GM12878 (cell line): ENCODE measurements around the gene INPP5D. TPM values are rescaled to one million over a fixed set of nuclear protein-coding genes. Genes with fewer than 3 reads are reported as not detected.

Experiments
- ATAC-seq: fragments of 200-7000 bp; cut with Tn5 transposase; 3 replicates; pipeline ENCODE4 v1.9.1; 2020; ENCODE audit warnings: mild to moderate bottlenecking, moderate library complexity
- BruUV-seq: library from RNA; stranded (reverse); fragments of 400-500 nt; replicated peaks from 2 replicates; lab custom pipeline; 2021; lab: Mats Ljungman, UMichigan
- CTCF ChIA-PET: fragments of 300-600 bp; sonication (Branson Sonifier 250); formaldehyde crosslinking; extraction: SDS; loops from one replicate; lab custom pipeline; 2021; ENCODE audit warnings: inconsistent platforms; lab: Yijun Ruan, JAX
- POLR2A ChIA-PET: fragments of 350-600 bp; formaldehyde crosslinking; extraction: SDS; loops from one replicate; lab custom pipeline; 2021; ENCODE audit warnings: inconsistent platforms; lab: Charles Lee
- RAD21 ChIA-PET: fragments of 300-600 bp; sonication (Branson Sonifier 250); formaldehyde crosslinking; loops from one replicate; lab custom pipeline; 2023; ENCODE audit warnings: antibody characterized with exemption; ENCODE audit not compliant: unreplicated experiment; lab: Charles Lee
- SMC1A ChIA-PET: fragments of 300-600 bp; sonication (Branson Sonifier 250); formaldehyde crosslinking; loops from one replicate; lab custom pipeline; 2023; ENCODE audit not compliant: unreplicated experiment, uncharacterized antibody; lab: Charles Lee
- DNase-seq: peaks from one replicate; pipeline ENCODE4 v3.0.0-alpha.2; 2011; ENCODE audit warnings: low read depth, low spot score
- FAIRE-seq: peaks from 3 replicates; lab custom pipeline; 2011; peaks lifted over from hg19 to GRCh38; lab: Jason Lieb, UNC
- H2AFZ ChIP-seq: 2 replicates; pipeline ENCODE4 v1.6.0; 2011; ENCODE audit warnings: low read depth, low read length, control low read depth; ENCODE audit not compliant: control insufficient read depth
- H3K27ac ChIP-seq: 2 replicates; pipeline ENCODE4 v1.5.1; 2011; ENCODE audit warnings: control low read depth; ENCODE audit not compliant: control insufficient read depth, insufficient read depth
- H3K27me3 ChIP-seq, 2 experiments: replicated peaks in 1 of 2; 2 replicates each; pipeline versions ENCODE4 v1.6.0 to v1.6.1; 2011; ENCODE audit warnings: low read length in 1 of 2; ENCODE audit not compliant: control insufficient read depth in 2 of 2, insufficient read depth in 2 of 2
- H3K36me3 ChIP-seq, 2 experiments: 2 replicates each; pipeline ENCODE4 v1.5.1; 2011; ENCODE audit warnings: low read length in 1 of 2; ENCODE audit not compliant: control insufficient read depth in 2 of 2, insufficient read depth in 2 of 2
- H3K4me1 ChIP-seq: 2 replicates; pipeline ENCODE4 v1.6.1; 2011; ENCODE audit warnings: mild to moderate bottlenecking, low read length, moderate library complexity, mixed read lengths; ENCODE audit not compliant: control insufficient read depth, insufficient read depth
- H3K4me2 ChIP-seq: 2 replicates; pipeline ENCODE4 v1.6.0; 2011; ENCODE audit warnings: control low read depth; ENCODE audit not compliant: control insufficient read depth, insufficient read depth
- H3K4me3 ChIP-seq: fragments of 200-600 bp; sonication (generic); 2 replicates; pipeline ENCODE4 v1.5.1; 2016
- H3K79me2 ChIP-seq: 2 replicates; pipeline ENCODE4 v1.6.0; 2011; ENCODE audit warnings: low read length; ENCODE audit not compliant: control insufficient read depth, insufficient read depth
- H3K9ac ChIP-seq: 2 replicates; pipeline ENCODE4 v1.8.0; 2011; ENCODE audit warnings: low read length, control low read depth, mixed read lengths; ENCODE audit not compliant: control insufficient read depth, insufficient read depth
- H3K9me3 ChIP-seq: replicated peaks from 3 replicates; pipeline ENCODE4 v1.5.1; 2011; ENCODE audit warnings: mild to moderate bottlenecking, low read length; ENCODE audit not compliant: control insufficient read depth, insufficient read depth
- H4K20me1 ChIP-seq: 2 replicates; pipeline ENCODE4 v1.6.0; 2011; ENCODE audit not compliant: control insufficient read depth, insufficient read depth
- CBX3 ChIP-seq: fragments of 200-600 bp; sonication (generic); IDR thresholded peaks from 2 replicates; pipeline ENCODE4 v1.6.1; 2016; ENCODE audit warnings: low read depth, borderline replicate concordance
- CUX1 ChIP-seq: IDR thresholded peaks from 2 replicates; pipeline ENCODE4 v1.6.1; 2012; ENCODE audit warnings: improper control_type of control experiment, low read depth, low read length; ENCODE audit not compliant: insufficient replicate concordance
- HDGF ChIP-seq: fragments of 450-650 bp; IDR thresholded peaks from 2 replicates; pipeline ENCODE4 v1.6.1; 2016; ENCODE audit warnings: antibody characterized with exemption
- MEF2A ChIP-seq: IDR thresholded peaks from 2 replicates; pipeline ENCODE4 v1.6.1; 2011; ENCODE audit warnings: low read depth, mild to moderate bottlenecking, low read length, moderate library complexity; ENCODE audit not compliant: insufficient read depth
- MLLT1 ChIP-seq: fragments of 450-650 bp; IDR thresholded peaks from 2 replicates; pipeline ENCODE4 v1.6.1; 2016; ENCODE audit warnings: mild to moderate bottlenecking
- PBX3 ChIP-seq: IDR thresholded peaks from 2 replicates; pipeline ENCODE4 v1.6.1; 2011; ENCODE audit warnings: mild to moderate bottlenecking, low read depth, low read length, moderate library complexity; ENCODE audit not compliant: insufficient replicate concordance
- POLR2AphosphoS2 ChIP-seq: IDR thresholded peaks from 2 replicates; pipeline ENCODE4 v1.6.1; 2011; ENCODE audit warnings: low read depth, mild to moderate bottlenecking, low read length, improper control_type of control experiment, moderate library complexity
- POLR2AphosphoS5 ChIP-seq: IDR thresholded peaks from 2 replicates; pipeline ENCODE4 v1.6.1; 2011; ENCODE audit warnings: mild to moderate bottlenecking, low read length, inconsistent platforms
- RBBP5 ChIP-seq: fragments of 200-600 bp; sonication (generic); conservative IDR thresholded peaks from 2 replicates; pipeline ENCODE4 v1.6.1; 2016
- RELB ChIP-seq: fragments of 450-650 bp; IDR thresholded peaks from 2 replicates; pipeline ENCODE4 v1.6.1; 2017; ENCODE audit warnings: low read depth, mild to moderate bottlenecking, moderate library complexity
- SIN3A ChIP-seq: IDR thresholded peaks from 2 replicates; pipeline ENCODE4 v1.6.1; 2012; ENCODE audit warnings: low read depth, low read length, improper control_type of control experiment
- SMAD1 ChIP-seq: fragments of 450-650 bp; IDR thresholded peaks from 2 replicates; pipeline ENCODE4 v1.6.1; 2018; ENCODE audit warnings: mild to moderate bottlenecking, low read depth; ENCODE audit not compliant: partially characterized antibody
- STAT1 ChIP-seq: fragments of 450-650 bp; conservative IDR thresholded peaks from 2 replicates; pipeline ENCODE4 v1.6.1; 2014; ENCODE audit warnings: antibody characterized with exemption, mild to moderate bottlenecking
- STAT3 ChIP-seq: IDR thresholded peaks from 2 replicates; pipeline ENCODE4 v1.6.1; 2011; ENCODE audit warnings: low read depth, low read length, improper control_type of control experiment
- WGBS: methylation state at CpG from one replicate; pipeline ENCODE4 v1.1.6; 2016; ENCODE audit warnings: low lambda C conversion rate; ENCODE audit not compliant: insufficient replicate concordance, insufficient coverage; ENCODE audit errors: missing lambda C conversion rate; 5-methylcytosine and 5-hydroxymethylcytosine counted together
- in situ Hi-C: fragments of 300-500 bp; cut with MboI; formaldehyde crosslinking; loops from 9 replicates; pipeline ENCODE4 v1.14.3; 2018; ENCODE audit warnings: mixed read lengths
- intact Hi-C: fragments of 100-400 bp; cut with micrococcal nuclease; formaldehyde crosslinking; loops from one replicate; pipeline ENCODE4 v1.14.2; 2022; ENCODE audit not compliant: unreplicated experiment
- polyA plus RNA-seq, 11 experiments: library from polyadenylated mRNA; depleted of rRNA in 4 of 11; unstranded in 6 of 11; stranded (reverse) in 5 of 11; fragments of >200 nt; fragmentation: Nextera tagmentation in 4 of 11; fragmentation: Illumina TruSeq in 1 of 11; extraction: Ambion mirVana in 4 of 11; extraction: Trizol in 1 of 11; gene quantifications; 1 replicate in 1 of 11; 2 replicates in 10 of 11; pipeline versions ENCODE4 v1.2.1 to v1.2.3, GENCODE V29; 2011 to 2016; ENCODE audit warnings: inconsistent platforms in 2 of 11, missing spikeins in 2 of 11, low read depth in 1 of 11
- total RNA-seq, 4 experiments: library from RNA; depleted of rRNA in 3 of 4; stranded (reverse); fragments of >200 nt in 3 of 4; fragmentation: Illumina TruSeq in 1 of 4; extraction: Trizol in 1 of 4; gene quantifications; 2 replicates each; pipeline versions ENCODE4 v1.2.1 to v1.2.3, GENCODE V29; 2013 to 2021

INPP5D gene
- total and polyA plus RNA-seq, 10 of the 15 experiments (the other 5 are each of a cell fraction or from before 2014, with no cell fraction given), result 11.8 to 139 (median 88.8) TPM

- ATAC-seq (no peak), FAIRE-seq (no peak), DNase-seq (no peak)
- SMC1A ChIA-PET, result interaction anchor here (1.7 kb wide), 1 partner anchor 20 kb away, joined by 3 read pairs; no protein-coding TSS in a partner anchor
- POLR2A ChIA-PET, result interaction anchor here (0.6 to 0.7 kb wide), 2 partner anchors 33 to 611 kb away, joined by 3 to 5 read pairs; no protein-coding TSS in a partner anchor
- H3K27me3 ChIP-seq, result no peaks in the 10 kb centered on the region
- no TSS peak for BruUV-seq
- H3K4me2 ChIP-seq, result no peak overlapping the region
- in situ Hi-C loops (no loop called here), intact Hi-C loops (no loop called here)
- H3K79me2 ChIP-seq, result no peaks in the 10 kb centered on the region
- H3K4me1 ChIP-seq, result peaks cover 28% of the 10 kb centered on the region
- no peak overlapping the region for H3K9ac ChIP-seq
- no peak overlapping the region for H3K27ac ChIP-seq
- no peaks in the 10 kb centered on the region; the same call in 2 of the 3 replicates for H3K9me3 ChIP-seq
- H3K4me3 ChIP-seq, result no peak overlapping the region
- WGBS, result 70% methylated on average over 7 of the region's 7 CpGs
- RAD21 ChIA-PET, result interaction anchor here (0.9 kb wide), 1 partner anchor 167 kb away, joined by 4 read pairs; the partner anchor contains the start of gene INPP5D
- CTCF ChIA-PET, result interaction anchor here (1.2 kb wide), 1 partner anchor 21 kb away, joined by 3 read pairs; no protein-coding TSS in a partner anchor
- no peak overlapping the region for H2AFZ ChIP-seq
- no peaks in the 10 kb centered on the region for H4K20me1 ChIP-seq
- no peaks in the 10 kb centered on the region for H3K36me3 ChIP-seq
- TF ChIP-seq SMAD1 (no peak), STAT1 (no peak), POLR2AphosphoS5 (no peak), MEF2A (no peak), MLLT1 (no peak), STAT3 (no peak), POLR2AphosphoS2 (no peak), CUX1 (no peak), SIN3A (no peak), HDGF (no peak), PBX3 (no peak), CBX3 (no peak), RBBP5 (no peak), RELB (no peak)
Measured at GRCh38 chr2:233227346-233227978, 167.3 kb downstream of the INPP5D start.
